K562 (cell line): ENCODE data around the gene PDE1A. TPM values are rescaled to one million over a fixed set of nuclear protein-coding genes. Genes with fewer than 3 reads are reported as not detected.
A peak's percentile ranks its signal among the peaks of the same experiment; 100 is the strongest.

Source experiments
- HOXB6 ChIP-seq: fragments of 250-450 bp; sonication (Bioruptor Pico); IDR thresholded peaks from 2 replicates; pipeline ENCODE4 v1.5.1; 2022; ENCODE audit warnings: mild to moderate bottlenecking, borderline replicate concordance
- IRF2 ChIP-seq: sonication (generic); formaldehyde crosslinking; IDR thresholded peaks from 2 replicates; pipeline ENCODE4 v1.8.1; 2022; ENCODE audit warnings: mild to moderate bottlenecking, missing genetic modification reagents
- MCM5 ChIP-seq: fragments of 450-650 bp; IDR thresholded peaks from 2 replicates; pipeline ENCODE4 v1.6.1; 2016; ENCODE audit warnings: low read depth
- MCM7 ChIP-seq, 2 experiments: fragments of 450-650 bp; IDR thresholded peaks; 2 replicates each; pipeline ENCODE4 v1.6.1; 2016 to 2018
- MYNN ChIP-seq, 2 experiments: sonication (generic); formaldehyde crosslinking in 1 of 2; IDR thresholded peaks; 2 replicates each; pipeline versions ENCODE4 v1.5.0 to v1.6.1; 2016 to 2020; ENCODE audit warnings: antibody characterized with exemption in 1 of 2, missing genetic modification reagents in 1 of 2
- PHB ChIP-seq: fragments of 250-450 bp; sonication (Bioruptor Pico); IDR thresholded peaks from 2 replicates; pipeline ENCODE4 v1.5.0; 2021
- PTBP1 ChIP-seq: fragments of 200-400 bp; formaldehyde crosslinking; IDR thresholded peaks from 2 replicates; pipeline ENCODE4 v1.6.1; 2017; ENCODE audit warnings: low read depth, low read length
- RBBP5 ChIP-seq: fragments of 200-600 bp; sonication (generic); IDR thresholded peaks from 2 replicates; pipeline ENCODE4 v1.6.1; 2012; ENCODE audit warnings: borderline replicate concordance, mild to moderate bottlenecking, low read length, control low read depth, inconsistent platforms; ENCODE audit not compliant: insufficient read depth, poor library complexity, severe bottlenecking
- RFX1 ChIP-seq: fragments of 450-650 bp; IDR thresholded peaks from 2 replicates; pipeline ENCODE4 v1.6.1; 2016; ENCODE audit warnings: mild to moderate bottlenecking, moderate library complexity
- SAP30 ChIP-seq: fragments of 200-600 bp; sonication (generic); IDR thresholded peaks from 2 replicates; pipeline ENCODE4 v1.6.1; 2012; ENCODE audit warnings: borderline replicate concordance, low read depth, mild to moderate bottlenecking, moderate library complexity, low read length, control low read depth, inconsistent platforms; ENCODE audit not compliant: insufficient read depth, poor library complexity, severe bottlenecking
- SMC3 ChIP-seq: conservative IDR thresholded peaks from 2 replicates; pipeline ENCODE4 v1.6.1; 2011; ENCODE audit warnings: low read depth, low read length, improper control_type of control experiment; ENCODE audit not compliant: insufficient read depth
- SREBF1 ChIP-seq: fragments of 150-350 bp; IDR thresholded peaks from 2 replicates; pipeline ENCODE4 v1.6.1; 2014; ENCODE audit warnings: antibody characterized with exemption, low read depth, low read length, borderline replicate concordance
- STAT5A ChIP-seq: IDR thresholded peaks from 2 replicates; pipeline ENCODE4 v1.6.1; 2012; ENCODE audit warnings: low read length, inconsistent platforms, borderline replicate concordance
- polyA plus RNA-seq, 8 experiments: library from polyadenylated mRNA; depleted of rRNA in 4 of 8; stranded (reverse) in 5 of 8; unstranded in 3 of 8; fragments of >200 nt; fragmentation: Nextera tagmentation in 2 of 8; fragmentation: Illumina TruSeq in 1 of 8; extraction: Ambion mirVana in 2 of 8; extraction: Trizol in 1 of 8; gene quantifications; 2 replicates each; pipeline versions ENCODE4 v1.2.1 to v1.2.3, GENCODE V29; 2011 to 2014; ENCODE audit warnings: inconsistent platforms in 1 of 8, missing spikeins in 1 of 8
- total RNA-seq, 7 experiments: library from RNA; depleted of rRNA in 6 of 7; stranded (reverse); fragments of >200 nt in 6 of 7; fragmentation: Illumina TruSeq in 2 of 7; extraction: Trizol in 2 of 7; gene quantifications; 2 replicates each; pipeline versions ENCODE4 v1.2.1 to v1.2.3, GENCODE V29; 2011 to 2021; ENCODE audit warnings: low replicate concordance in 1 of 7
- TF ChIP-seq, protein P1 (sequence below): fragments of 200-600 bp; sonication (generic); IDR thresholded peaks from one replicate; pipeline ENCODE4 v1.6.1; 2012; ENCODE audit warnings: mild to moderate bottlenecking, low read depth, low read length, inconsistent platforms
- TF ChIP-seq, protein P2 (sequence below): fragments of 250-450 bp; sonication (Bioruptor Pico); IDR thresholded peaks from 2 replicates; pipeline ENCODE4 v1.9.0; 2021; ENCODE audit warnings: mild to moderate bottlenecking, inconsistent platforms

Gene PDE1A
- total and polyA plus RNA-seq, 9 of the 15 experiments (the other 6 are each of a cell fraction or from before 2014, with no cell fraction given), result 0.14 to 0.91 (median 0.32) TPM

DNA sequence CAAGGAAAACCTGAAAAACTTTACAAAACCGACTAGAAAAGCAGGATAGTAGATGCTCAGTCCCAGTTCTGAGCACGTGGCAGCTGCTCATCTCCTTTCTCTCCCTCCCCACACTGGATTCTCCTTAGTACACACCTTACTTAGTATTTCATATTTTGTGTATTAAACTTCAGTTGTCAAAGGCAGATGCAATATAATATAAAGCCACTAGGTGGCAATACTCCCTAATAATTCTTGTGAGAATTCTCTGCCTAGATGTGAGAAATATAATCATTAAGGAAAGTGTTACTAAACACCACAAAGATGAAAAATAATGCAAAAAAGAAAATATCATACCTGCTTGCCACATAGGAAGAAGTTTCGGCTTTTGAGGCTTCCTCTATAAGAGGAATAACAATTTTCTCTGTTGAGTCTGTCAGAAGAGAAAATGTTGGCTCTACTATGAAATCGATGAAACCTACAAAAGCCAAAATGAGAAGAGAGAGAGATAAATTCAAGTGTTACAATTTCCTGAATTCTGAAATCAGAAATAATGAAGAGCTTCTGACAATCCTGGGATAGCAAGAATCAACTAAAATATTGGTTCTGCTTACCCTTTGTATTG is 240.6 kb downstream of the PDE1A start (continued):
- no peak for TF ChIP-seq IRF2
- TF ChIP-seq STAT5A, result no peak
- no peak for TF ChIP-seq MYNN (IDR thresholded peaks at IDR 0.05)
- TF ChIP-seq MYNN (CRISPR knock-in tag; IDR thresholded peaks at IDR 0.05), result no peak
- TF ChIP-seq HOXB6 (CRISPR knock-in tag), result no peak
- no peak for TF ChIP-seq RBBP5
- no peak for TF ChIP-seq SAP30
- TF ChIP-seq MCM7 (IDR thresholded peaks at IDR 0.05), result no peak
- TF ChIP-seq PHB (CRISPR knock-in tag), result no peak
- TF ChIP-seq MCM5, result no peak
- TF ChIP-seq, protein P1, sequence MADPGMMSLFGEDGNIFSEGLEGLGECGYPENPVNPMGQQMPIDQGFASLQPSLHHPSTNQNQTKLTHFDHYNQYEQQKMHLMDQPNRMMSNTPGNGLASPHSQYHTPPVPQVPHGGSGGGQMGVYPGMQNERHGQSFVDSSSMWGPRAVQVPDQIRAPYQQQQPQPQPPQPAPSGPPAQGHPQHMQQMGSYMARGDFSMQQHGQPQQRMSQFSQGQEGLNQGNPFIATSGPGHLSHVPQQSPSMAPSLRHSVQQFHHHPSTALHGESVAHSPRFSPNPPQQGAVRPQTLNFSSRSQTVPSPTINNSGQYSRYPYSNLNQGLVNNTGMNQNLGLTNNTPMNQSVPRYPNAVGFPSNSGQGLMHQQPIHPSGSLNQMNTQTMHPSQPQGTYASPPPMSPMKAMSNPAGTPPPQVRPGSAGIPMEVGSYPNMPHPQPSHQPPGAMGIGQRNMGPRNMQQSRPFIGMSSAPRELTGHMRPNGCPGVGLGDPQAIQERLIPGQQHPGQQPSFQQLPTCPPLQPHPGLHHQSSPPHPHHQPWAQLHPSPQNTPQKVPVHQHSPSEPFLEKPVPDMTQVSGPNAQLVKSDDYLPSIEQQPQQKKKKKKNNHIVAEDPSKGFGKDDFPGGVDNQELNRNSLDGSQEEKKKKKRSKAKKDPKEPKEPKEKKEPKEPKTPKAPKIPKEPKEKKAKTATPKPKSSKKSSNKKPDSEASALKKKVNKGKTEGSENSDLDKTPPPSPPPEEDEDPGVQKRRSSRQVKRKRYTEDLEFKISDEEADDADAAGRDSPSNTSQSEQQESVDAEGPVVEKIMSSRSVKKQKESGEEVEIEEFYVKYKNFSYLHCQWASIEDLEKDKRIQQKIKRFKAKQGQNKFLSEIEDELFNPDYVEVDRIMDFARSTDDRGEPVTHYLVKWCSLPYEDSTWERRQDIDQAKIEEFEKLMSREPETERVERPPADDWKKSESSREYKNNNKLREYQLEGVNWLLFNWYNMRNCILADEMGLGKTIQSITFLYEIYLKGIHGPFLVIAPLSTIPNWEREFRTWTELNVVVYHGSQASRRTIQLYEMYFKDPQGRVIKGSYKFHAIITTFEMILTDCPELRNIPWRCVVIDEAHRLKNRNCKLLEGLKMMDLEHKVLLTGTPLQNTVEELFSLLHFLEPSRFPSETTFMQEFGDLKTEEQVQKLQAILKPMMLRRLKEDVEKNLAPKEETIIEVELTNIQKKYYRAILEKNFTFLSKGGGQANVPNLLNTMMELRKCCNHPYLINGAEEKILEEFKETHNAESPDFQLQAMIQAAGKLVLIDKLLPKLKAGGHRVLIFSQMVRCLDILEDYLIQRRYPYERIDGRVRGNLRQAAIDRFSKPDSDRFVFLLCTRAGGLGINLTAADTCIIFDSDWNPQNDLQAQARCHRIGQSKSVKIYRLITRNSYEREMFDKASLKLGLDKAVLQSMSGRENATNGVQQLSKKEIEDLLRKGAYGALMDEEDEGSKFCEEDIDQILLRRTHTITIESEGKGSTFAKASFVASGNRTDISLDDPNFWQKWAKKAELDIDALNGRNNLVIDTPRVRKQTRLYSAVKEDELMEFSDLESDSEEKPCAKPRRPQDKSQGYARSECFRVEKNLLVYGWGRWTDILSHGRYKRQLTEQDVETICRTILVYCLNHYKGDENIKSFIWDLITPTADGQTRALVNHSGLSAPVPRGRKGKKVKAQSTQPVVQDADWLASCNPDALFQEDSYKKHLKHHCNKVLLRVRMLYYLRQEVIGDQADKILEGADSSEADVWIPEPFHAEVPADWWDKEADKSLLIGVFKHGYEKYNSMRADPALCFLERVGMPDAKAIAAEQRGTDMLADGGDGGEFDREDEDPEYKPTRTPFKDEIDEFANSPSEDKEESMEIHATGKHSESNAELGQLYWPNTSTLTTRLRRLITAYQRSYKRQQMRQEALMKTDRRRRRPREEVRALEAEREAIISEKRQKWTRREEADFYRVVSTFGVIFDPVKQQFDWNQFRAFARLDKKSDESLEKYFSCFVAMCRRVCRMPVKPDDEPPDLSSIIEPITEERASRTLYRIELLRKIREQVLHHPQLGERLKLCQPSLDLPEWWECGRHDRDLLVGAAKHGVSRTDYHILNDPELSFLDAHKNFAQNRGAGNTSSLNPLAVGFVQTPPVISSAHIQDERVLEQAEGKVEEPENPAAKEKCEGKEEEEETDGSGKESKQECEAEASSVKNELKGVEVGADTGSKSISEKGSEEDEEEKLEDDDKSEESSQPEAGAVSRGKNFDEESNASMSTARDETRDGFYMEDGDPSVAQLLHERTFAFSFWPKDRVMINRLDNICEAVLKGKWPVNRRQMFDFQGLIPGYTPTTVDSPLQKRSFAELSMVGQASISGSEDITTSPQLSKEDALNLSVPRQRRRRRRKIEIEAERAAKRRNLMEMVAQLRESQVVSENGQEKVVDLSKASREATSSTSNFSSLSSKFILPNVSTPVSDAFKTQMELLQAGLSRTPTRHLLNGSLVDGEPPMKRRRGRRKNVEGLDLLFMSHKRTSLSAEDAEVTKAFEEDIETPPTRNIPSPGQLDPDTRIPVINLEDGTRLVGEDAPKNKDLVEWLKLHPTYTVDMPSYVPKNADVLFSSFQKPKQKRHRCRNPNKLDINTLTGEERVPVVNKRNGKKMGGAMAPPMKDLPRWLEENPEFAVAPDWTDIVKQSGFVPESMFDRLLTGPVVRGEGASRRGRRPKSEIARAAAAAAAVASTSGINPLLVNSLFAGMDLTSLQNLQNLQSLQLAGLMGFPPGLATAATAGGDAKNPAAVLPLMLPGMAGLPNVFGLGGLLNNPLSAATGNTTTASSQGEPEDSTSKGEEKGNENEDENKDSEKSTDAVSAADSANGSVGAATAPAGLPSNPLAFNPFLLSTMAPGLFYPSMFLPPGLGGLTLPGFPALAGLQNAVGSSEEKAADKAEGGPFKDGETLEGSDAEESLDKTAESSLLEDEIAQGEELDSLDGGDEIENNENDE, result no peak
- TF ChIP-seq, protein P2, sequence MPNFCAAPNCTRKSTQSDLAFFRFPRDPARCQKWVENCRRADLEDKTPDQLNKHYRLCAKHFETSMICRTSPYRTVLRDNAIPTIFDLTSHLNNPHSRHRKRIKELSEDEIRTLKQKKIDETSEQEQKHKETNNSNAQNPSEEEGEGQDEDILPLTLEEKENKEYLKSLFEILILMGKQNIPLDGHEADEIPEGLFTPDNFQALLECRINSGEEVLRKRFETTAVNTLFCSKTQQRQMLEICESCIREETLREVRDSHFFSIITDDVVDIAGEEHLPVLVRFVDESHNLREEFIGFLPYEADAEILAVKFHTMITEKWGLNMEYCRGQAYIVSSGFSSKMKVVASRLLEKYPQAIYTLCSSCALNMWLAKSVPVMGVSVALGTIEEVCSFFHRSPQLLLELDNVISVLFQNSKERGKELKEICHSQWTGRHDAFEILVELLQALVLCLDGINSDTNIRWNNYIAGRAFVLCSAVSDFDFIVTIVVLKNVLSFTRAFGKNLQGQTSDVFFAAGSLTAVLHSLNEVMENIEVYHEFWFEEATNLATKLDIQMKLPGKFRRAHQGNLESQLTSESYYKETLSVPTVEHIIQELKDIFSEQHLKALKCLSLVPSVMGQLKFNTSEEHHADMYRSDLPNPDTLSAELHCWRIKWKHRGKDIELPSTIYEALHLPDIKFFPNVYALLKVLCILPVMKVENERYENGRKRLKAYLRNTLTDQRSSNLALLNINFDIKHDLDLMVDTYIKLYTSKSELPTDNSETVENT (CRISPR knock-in tag), result no peak
- TF ChIP-seq SMC3, result peak; percentile 58
- TF ChIP-seq SREBF1, result no peak
- TF ChIP-seq PTBP1, result no peak
- TF ChIP-seq RFX1, result no peak
